ENCODE results near the gene KLHL10.
"Not testable (repeated sequence)": the region's sequence is repeated elsewhere in the genome, so short reads cannot be mapped to it uniquely, and the experiment has no call there.

Gene KLHL10

DNA sequence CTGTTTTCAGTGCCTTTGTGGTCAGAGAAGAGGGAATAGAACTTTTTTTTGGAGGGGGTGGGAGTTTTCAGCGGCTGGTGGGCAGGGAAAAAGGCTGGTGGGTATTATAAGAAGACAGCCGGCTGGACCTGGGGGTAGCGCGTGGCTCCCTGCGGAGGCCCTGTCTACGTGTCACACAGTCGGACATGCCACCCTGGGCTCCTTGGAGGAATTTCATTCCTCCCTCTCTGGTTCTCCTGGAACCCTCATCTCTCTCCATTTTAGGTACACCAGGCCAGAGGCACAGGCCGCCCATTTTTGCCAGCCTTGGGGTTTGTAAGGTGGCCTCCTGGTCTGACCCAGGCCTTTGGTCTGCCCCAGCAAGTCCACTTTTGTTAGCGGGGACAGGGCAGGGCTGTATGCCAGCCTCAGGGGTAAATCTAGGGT, 23.9 kb upstream of the KLHL10 start:
- no peak for DNase-seq

DNA sequence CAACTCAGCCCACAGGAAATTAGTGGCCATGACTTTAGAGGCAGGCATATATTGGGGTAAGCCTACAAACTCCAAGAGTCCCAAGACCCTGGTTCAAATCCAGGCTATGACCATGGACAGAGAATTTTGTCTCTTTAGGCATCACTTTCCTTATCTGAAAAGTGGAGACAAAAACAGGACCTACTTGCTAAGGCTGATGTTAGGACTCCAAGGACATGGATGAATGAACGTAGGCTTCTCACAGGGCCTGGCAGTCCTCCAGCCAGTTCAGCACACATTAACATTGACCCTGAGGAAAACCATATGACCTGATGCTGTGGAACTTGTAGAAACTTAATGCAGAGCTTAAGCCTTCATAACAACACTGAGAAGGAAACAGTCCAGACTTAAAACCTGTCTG, 23.4 kb upstream of the KLHL10 start:
- DNase-seq = no peak

DNA sequence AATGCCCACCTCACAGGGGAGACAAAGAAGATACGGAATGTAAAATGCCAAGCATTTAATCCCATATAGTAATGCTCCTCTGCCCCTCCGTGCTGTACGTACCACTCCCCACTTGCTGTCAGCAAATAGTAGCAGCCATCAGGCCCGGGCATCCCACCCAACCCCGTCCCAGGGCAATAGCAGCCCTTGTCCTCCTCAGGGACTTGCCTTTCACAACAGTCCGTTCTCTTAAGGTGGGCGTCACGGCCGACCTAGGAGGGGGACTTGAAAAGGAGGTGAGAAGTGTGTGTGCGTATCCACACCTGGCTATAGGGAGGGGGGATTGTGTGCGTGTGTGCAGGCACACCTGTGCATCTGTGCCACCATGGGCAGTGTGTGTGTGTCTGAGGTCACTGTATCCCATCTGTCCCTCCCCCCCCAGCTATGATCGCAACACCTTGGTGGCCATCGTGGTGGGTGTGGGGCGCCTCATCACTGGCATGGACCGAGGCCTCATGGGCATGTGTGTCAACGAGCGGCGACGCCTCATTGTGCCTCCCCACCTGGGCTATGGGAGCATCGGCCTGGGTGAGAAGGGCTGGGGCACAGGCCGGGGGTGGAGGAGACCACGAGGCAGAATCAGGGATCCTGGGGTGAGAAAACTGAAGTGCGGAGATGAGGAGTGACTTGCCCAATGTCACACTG, 20.8 kb upstream of the KLHL10 start:
- DNase-seq = no peak

DNA sequence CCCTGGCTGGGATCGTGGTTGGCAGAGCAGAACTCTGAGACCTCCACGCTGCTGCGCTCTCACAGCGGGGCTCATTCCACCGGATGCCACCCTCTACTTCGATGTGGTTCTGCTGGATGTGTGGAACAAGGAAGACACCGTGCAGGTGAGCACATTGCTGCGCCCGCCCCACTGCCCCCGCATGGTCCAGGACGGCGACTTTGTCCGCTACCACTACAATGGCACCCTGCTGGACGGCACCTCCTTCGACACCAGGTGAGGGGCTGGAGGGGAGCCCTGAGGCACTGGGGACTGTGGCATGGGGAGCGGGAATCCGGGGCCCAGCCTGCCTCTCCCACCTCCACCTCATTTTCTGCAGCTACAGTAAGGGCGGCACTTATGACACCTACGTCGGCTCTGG, 19.6 kb upstream of the KLHL10 start:
- DNase-seq = no peak

DNA sequence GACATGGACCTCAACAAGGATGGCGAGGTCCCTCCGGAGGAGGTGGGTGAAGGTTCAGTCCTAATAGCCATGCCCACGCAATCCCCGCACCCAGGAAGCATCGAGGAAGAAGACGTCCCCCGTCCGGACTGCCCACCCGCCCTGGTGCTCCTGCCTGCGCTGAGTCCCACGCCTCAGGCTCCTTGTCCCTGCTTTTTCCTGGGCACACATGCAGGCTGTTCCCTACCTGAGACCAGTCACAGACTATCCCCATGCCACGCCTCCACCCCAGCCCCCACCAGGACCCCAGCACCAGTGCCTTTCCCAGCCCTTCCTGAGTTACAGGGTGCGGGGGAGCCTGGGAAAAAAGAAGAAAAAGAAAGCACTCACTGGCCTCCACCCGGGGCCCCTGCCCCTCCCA, 15.8 kb upstream of the KLHL10 start:
- DNase-seq = no peak

DNA sequence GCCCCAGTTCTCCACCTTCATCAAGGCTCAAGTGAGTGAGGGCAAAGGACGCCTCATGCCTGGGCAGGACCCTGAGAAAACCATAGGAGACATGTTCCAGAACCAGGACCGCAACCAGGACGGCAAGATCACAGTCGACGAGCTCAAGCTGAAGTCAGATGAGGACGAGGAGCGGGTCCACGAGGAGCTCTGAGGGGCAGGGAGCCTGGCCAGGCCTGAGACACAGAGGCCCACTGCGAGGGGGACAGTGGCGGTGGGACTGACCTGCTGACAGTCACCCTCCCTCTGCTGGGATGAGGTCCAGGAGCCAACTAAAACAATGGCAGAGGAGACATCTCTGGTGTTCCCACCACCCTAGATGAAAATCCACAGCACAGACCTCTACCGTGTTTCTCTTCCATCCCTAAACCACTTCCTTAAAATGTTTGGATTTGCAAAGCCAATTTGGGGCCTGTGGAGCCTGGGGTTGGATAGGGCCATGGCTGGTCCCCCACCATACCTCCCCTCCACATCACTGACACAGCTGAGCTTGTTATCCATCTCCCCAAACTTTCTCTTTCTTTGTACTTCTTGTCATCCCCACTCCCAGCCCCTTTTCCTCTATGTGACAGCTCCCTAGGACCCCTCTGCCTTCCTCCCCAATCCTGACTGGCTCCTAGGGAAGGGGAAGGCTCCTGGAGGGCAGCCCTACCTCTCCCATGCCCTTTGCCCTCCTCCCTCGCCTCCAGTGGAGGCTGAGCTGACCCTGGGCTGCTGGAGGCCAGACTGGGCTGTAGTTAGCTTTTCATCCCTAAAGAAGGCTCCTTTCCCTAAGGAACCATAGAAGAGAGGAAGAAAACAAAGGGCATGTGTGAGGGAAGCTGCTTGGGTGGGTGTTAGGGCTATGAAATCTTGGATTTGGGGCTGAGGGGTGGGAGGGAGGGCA, 15.1 kb upstream of the KLHL10 start:
- no peak for DNase-seq

DNA sequence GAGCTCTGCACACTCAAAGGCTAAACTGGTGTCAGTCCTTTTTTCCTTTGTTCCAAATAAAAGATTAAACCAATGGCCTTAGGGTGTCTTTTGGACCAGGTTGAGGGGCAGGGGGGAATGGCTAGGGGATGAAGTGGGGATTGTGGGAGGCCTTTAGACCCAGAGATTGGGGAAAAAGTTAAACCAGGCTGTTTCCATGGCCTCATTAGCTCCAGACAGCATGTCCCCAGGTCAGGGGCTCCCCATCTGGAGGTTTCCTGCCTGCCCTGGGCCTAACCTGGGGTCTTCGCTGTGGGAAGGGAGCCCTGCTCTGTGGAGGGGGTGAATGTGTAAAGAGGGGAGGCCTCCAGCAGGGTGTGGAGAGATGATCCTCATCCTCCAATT, 14.5 kb upstream of the KLHL10 start:
- no peak for DNase-seq

DNA sequence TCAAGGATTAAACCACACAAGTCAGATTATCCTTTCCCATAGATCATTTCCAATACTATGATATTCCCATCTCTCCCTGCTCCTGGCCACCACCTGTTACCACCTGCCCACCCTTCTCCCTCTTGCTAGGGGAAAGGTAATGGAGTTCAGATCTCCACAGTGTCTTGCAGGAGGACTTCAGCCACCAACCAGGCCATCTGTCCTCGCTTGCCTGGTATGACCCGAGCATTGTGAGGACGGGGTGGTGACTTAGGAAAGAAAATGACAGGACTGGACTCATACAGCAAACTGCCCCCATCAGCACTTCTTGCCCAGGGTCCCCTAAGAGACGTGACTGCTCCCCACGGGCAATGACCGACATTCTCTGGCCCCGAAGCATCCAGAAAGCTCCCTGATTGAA, 14.0 kb upstream of the KLHL10 start:
- DNase-seq = no peak

DNA sequence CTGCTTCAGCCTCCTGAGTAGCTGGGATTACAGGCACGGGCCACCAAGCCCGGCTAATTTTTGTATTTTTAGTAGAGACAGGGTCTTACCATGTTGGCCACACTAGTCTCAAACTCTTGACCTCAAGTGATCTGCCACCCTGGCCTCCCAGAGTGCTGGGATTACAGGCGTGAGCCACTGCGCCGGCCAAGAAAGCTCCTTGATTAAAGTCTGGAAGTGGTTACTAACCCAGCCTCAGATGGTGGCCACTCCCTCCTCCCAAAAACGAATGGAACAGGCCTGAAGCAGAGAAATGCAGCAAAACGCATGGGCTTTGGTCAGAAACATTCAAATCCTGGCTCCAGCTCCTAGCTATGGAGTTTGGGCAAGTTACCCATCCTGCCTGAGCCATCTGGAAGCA, 13.5 kb upstream of the KLHL10 start:
- DNase-seq = no peak

DNA sequence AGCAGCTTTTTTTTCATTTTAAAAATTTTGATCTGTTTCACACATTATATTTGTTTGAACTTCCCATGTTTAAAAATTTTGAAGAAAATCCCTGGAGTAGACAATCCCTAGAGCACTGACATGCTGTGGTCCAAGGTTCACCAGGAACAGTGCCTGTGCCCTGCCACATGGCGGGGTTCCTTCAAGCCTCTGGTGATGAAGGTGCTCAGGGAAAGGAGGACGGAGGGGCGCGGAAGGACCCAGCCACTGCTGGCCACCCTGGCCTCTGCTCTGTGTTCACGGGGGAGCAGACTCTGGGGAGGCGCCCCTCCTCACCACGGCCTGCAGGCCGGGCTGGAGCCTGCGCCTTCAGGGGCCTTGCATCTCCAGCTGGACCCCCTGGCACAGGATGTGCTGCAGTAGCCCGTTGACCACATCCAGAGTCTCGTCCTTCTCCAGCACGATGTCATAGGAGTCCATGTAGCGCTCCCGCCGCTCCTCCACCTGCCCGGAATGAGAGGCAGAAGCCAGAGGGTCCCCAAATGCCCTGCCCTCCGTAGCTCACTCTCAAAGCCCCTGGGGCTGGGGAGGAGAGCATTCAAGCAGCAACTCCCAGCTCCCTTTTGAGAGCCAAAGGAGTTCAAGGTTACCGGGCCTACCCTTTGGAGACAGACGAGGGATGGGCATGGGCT, 12.3 kb upstream of the KLHL10 start:
- no peak for DNase-seq

DNA sequence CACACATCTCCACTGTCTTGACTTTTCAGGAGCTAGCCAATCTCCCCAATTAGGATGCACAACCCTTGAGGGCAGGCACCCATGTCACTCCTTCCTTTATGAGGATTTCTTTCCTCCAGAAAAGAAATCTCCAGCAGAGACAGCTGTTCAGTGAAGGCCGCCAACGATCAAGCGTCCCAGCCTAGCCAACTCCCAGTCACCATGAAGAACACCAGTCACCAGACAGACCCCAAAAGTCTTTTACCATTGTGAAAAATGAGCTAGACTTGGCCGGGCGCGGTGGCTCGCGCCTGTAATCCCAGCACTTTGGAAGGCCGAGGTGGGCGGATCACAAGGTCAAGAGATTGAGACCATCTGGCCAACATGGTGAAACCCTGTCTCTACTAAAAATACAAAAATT, 7.7 kb upstream of the KLHL10 start:
- not testable (repeated sequence) for DNase-seq

DNA sequence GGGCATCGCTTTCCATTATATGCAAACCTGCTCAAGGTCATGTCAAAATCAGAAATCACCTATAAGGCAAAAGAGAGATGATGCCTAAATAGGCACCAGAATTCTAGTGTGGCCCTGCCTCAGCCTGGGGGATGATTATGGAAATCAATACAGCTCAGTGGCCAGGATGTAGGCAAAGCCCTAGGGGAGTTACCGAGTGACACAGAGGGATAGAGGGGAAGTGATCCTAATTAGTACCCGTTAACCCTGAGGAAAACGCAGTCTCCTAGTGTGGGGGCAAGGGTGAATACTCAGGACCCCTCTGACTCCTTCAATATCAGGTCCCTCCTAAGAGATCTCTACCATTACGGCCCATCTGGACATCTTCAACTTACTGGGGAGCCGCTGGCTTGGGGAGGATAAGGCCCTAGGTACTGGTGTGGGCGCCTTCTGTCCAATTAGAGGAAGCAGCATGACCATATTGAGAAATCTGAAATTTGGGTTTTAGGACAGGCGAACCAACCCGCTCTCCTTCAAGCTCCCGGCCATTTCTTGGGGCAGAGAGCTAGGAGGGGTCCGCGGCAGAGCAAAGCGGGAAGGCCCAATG, 2.3 kb upstream of the KLHL10 start:
- no peak for DNase-seq

DNA sequence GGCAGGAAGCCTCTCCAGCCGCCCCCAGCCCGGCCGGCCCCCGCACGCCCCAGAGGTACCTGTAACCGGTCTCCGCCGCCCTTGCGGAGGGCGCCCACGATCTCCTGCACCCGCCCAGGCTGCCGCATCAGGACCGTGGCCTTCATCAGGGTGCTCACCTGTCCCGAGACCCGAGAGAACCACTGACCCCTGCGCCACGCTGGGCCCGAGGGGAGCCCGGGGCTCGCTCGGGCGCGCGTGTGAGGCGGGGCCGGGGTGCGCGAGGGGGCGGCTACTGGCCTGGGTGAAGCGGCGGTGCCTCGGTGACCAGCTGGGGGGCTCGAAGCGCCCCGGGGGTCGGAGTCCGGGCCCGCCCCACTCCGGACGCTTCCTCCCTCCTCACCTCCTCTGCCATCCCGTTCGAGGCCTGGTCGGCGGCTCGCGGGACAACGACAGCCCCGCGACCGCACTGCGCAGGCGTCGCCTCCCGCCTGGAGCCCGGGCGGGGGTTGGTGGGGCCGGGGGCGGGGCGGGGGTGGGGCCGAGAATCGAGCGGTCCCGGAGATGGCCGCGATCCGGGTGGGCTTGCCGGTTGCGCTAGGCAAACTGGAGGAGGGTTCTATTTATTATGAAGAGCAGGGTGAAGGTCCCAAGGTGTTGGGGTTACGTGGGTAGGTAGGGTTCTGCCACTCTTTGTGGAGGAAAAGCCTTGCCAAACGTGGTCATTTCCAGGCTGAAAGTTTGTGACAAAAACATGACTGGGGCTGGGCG, 1.6 kb upstream of the KLHL10 start, which contains the start of gene NT5C3B:
Gene NT5C3B (minus strand): TSS at position 433 of the 750 bp plus-strand sequence. CDS start 39 bp downstream, at position 394.
- DNase-seq = peak; percentile 77

DNA sequence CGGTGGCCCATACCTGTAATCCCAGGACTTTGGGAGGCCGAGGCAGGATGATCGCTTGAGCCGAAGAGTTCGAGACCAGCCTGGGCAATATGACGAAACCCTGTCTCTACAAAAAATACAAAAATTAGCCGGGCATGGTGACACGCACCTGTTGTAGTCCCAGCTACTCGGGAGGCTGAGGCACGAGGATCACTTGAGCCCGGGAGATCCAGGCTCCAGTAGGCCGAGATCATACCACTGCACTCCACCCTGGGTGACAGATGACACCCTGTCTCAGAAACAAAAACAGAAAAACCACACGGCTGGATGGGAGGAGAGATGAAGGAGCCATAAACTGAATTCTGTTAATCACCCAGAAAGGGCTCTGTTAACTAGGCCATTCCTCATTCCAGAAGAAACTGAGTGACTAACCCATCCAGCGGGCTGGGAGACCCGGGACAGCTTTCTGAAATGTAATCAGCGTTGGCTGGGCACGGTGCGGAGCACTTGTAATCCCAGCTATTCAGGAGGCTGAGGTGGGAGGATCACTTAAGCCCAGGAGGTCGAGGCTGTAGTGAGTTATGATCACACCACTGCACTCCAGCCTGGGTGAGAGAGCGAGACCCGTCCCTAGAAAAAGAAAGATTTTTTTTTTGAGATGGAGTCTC, 952 bp upstream of the KLHL10 start:
- DNase-seq = no peak

DNA sequence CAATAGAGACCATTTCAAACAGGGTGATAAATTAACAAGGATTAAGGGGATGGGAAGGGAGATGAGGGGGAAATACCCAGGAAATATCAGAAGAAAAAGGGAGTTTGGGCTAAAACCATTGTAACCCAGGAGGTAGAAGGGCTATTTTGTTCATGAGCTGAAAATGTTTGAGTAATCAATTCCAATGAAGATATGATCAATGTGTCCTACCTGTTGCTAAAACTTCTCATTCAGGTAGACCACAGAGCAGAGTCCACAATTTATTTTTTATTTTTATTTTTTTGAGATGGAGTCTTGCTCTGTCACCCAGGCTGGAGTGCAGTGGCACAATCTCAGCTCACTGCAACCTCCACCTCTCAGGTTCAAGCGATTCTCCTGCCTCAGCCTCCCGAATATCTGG, 1.8 kb downstream of the KLHL10 start:
- not testable (repeated sequence) for DNase-seq

DNA sequence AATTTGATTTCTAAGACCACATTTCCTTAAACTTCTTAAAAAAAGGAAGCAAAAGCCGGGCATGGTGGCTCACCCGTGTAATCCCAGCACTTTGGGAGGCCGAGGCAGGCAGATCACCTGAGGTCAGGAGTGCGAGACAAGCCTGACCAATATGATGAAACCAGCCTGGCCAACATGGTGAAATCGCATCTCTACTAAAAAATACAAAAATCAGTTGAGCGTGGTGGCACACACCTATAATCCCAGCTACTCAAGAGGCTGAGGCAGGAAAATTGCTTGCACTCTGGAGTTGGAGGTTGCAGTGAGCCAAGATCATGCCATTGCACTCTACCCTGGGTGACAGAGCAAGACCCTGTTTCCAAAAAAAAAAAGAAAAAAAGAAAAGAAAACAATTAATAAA, 3.2 kb downstream of the KLHL10 start:
- DNase-seq = not testable (repeated sequence)

DNA sequence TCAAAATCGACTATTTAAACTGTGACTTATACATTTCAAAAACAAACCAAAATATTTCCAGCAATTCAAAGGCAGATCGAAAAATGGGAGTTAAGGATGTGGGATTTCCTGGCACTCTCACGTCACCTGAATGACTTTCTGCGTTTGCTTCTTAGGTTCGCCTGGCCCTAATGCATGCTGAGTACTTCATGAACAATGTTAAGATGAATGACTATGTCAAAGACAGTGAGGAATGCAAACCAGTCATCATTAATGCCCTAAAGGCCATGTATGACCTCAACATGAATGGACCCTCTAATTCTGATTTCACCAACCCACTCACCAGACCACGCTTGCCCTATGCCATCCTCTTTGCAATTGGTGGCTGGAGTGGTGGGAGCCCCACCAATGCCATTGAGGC, 7.3 kb downstream of the KLHL10 start:
- no peak for DNase-seq

DNA sequence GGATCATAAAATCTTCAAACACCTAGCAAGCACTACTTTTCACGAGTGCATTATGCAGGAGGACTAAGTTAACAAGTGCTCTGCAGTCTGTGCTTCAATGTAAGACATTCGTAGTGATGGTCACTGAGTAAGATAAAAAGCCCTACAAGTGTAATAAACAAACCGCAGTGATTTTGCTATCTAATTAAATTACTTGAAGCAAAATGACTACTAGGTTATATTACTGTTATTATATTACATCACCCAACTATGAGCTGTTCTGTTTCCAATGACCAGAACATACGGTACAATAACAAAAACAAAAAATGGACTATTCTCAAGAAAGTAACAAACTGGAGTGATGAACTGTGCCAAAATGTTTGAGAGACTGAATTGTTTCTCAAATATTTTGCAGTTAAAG, 11.2 kb downstream of the KLHL10 start:
- DNase-seq = no peak

DNA sequence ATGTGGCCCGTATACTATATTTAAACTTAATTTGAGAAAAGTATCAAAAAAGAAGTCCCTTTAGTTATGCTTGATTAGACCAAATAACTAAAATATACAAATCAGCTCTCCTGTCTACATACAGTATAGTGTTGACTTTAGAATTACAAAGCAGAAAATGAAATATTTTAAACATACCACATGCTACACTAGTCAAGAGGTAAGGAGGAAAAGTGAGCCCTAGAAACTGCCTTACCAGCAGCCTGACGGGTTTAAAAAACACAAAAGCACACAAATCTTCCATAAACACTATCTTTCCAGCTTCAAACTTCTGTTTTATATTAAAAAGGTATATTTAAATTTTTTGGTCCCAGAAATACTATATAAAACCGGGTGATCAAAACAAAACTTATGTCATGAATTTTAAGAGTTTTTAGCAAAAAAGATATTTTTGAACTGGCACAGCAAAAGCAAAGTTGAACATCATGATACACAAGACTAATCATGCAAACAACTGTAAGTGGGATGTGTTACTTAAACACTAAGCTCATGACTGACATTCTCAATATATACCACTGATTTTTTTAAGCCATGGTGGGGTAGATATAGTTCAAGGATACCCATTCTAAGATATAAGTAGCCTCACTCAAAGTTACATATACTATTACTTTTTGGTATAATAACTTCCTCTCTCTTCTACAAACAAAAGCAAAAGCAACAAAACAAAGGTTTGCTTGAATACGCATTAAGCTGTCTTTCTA, 11.8 kb downstream of the KLHL10 start:
- no peak for DNase-seq

DNA sequence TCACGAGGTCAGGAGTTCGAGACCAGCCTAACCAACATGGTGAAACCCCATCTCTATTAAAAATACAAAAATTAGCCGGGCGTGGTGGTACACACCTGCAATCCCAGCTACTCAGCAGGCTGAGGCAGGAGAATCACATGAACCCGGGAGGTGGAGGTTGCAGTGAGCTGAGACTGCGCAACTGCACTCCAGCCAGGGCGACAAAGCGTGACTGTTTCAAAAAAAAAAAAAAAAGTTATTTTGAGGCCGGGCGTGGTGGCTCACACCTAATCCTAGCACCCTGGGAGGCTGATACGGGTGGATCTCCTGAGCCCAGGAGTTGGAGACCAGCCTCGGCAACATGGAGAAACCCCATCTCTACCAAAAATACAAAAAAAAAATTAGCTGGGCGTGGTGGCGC, 13.8 kb downstream of the KLHL10 start:
- DNase-seq = not testable (repeated sequence)

DNA sequence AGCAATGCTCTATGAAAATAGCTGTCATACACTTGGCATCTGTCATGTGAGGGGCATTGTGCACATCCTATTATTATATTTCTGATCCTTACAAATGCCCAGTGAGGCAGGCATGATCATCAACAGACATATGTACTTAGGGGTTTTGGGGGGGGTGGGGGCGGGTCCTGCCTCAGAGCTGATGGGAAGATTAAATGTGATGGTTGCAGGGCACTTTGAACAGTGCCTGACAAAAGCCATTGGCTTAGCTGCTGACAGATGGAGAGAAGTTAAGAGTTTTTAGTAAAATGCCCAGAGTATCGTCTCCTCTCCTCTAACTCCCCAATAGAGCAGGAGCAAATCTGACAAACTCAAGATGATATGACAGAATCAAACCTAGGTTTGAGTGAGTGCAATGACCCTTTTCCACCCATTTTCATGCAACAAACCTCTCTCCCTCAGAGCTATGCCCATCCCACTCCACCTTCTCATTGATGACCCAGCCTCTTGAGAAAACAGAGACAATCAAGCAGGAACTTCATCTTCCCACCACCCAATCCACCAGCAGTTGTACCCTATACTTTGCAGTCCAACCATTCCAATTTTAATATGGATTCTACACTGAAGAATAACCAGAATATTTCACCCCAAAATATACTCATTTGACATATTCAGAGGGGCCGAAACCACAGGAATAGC, 22.8 kb downstream of the KLHL10 start:
- no peak for DNase-seq
